ENCODE measurements around the gene GLRX. TPM values are rescaled to one million over a fixed set of nuclear protein-coding genes. Genes with fewer than 3 reads are reported as not detected.

GLRX gene
- total and polyA plus RNA-seq, 2 of the 4 experiments (the other 2 are of a cell fraction), result 142 to 193 TPM

DNA sequence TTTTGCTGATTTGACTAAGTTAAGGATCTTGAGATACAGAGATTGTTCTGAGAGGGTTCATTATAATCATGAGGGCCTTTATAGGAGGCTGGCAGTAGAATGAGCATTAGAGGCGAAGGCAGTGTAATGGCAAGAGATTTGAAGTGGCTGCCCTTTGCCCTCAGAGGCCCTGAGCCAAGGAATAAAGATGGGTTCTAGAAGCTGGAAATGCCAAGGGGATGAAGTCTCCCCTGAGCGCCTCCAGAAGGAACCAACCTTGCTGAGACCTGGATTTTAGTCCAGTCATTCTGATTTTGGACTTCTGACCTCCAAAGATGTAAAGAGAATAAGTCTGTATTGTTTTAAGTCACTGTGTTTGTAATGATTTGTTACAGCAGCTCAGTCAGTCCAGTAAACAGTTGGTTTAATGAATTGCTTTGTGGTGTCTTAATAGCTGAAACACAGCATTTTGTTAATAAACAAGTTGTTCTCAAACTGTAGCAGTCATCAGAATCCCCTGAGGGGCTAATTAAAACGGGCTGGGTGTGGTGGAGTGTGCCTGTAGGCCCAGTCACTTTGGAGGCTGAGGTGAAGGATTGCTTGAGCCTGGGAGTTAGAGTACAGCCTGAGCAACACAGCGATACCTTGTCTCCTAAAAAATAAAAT, 23.2 kb downstream of the GLRX start:
- Histone ChIP-seq H3K4me3 (ENCODE audit: insufficient read depth, low read depth, low read length) (no peak overlapping the region), H3K79me1 (ENCODE audit: low read depth in 1 of 2, low read length in 2 of 2) (peaks cover 4 to 12% of the 10 kb centered on the region in 2 experiments; a peak in 3 of 4 replicates), H2BK5ac (ENCODE audit: low read depth, low read length, poor library complexity, severe bottlenecking) (no peak overlapping the region), H3K9ac (ENCODE audit: low read depth, low read length) (no peak overlapping the region), H2AFZ (replicated peaks; ENCODE audit: low read length, poor library complexity) (no peak overlapping the region), H3K23ac (ENCODE audit: low read depth, low read length) (no peak overlapping the region), H3K36me3 (ENCODE audit: control insufficient read depth, insufficient read depth, low read length) (peaks cover 7% of the 10 kb centered on the region), H3K14ac (replicated peaks; ENCODE audit: low read depth, low read length) (no peak overlapping the region), H2BK120ac (ENCODE audit: low read depth, low read length) (no peak overlapping the region), H3K9me3 (ENCODE audit: control insufficient read depth, insufficient read depth, low read length) (no peaks in the 10 kb centered on the region), H3K27me3 (ENCODE audit: control insufficient read depth, insufficient read depth, low read length) (no peaks in the 10 kb centered on the region), H2AK9ac (replicated peaks; ENCODE audit: low read depth, low read length, poor library complexity) (no peak overlapping the region), H3K18ac (ENCODE audit: low read depth, low read length) (no peak overlapping the region), H3K56ac (ENCODE audit: extremely low read depth, insufficient read depth, low read length) (no peak overlapping the region), H3K9me1 (ENCODE audit: insufficient read depth, low read length) (peaks cover 8% of the 10 kb centered on the region), H2AK5ac (ENCODE audit: low read depth, low read length) (no peak overlapping the region), H4K91ac (ENCODE audit: insufficient read depth, low read depth, low read length) (no peak overlapping the region), H2BK15ac (ENCODE audit: low read depth, low read length) (no peak overlapping the region), H4K5ac (ENCODE audit: low read depth, low read length) (no peak overlapping the region; the same call in 1 of the 2 replicates), H2BK20ac (ENCODE audit: low read depth, low read length) (no peak overlapping the region), H4K20me1 (ENCODE audit: insufficient read depth, low read length) (no peaks in the 10 kb centered on the region), H3K4ac (ENCODE audit: low read depth, low read length) (no peak overlapping the region), H3K4me1 (ENCODE audit: control insufficient read depth, insufficient read depth, low read length) (peaks cover 5% of the 10 kb centered on the region), H3K27ac (ENCODE audit: insufficient read depth, low read length) (no peak overlapping the region; the same call in 1 of the 2 replicates), H3K4me2 (ENCODE audit: low read depth, low read length) (no peak overlapping the region), H4K8ac (ENCODE audit: low read depth in 2 of 2, low read length in 2 of 2) (no peak overlapping the region)
- BruUV-seq (replicated peaks), result no TSS peak
- in situ Hi-C loops (cut with MboI; ENCODE audit: low sequenced_read_pairs), result no loop called here
- ChIA-PET POLR2A (ENCODE audit: unreplicated experiment) (no interaction called here), CTCF (no interaction called here)
- dilution Hi-C loops (cut with HindIII; ENCODE audit: low sequenced_read_pairs, unreplicated experiment), result no loop called here
- no peak for DNase-seq
- WGBS, 2 experiments (ENCODE audit: extremely low coverage in 2 of 2, insufficient read length in 1 of 2), result 80% methylated on average over 1 of the region's 4 CpGs; no CpG with 5 or more reads in 1 of the 2 experiments
- intact Hi-C loops (cut with micrococcal nuclease), result no loop called here
- no peak for ATAC-seq (ENCODE audit: low read depth)
- TF ChIP-seq, protein P1, sequence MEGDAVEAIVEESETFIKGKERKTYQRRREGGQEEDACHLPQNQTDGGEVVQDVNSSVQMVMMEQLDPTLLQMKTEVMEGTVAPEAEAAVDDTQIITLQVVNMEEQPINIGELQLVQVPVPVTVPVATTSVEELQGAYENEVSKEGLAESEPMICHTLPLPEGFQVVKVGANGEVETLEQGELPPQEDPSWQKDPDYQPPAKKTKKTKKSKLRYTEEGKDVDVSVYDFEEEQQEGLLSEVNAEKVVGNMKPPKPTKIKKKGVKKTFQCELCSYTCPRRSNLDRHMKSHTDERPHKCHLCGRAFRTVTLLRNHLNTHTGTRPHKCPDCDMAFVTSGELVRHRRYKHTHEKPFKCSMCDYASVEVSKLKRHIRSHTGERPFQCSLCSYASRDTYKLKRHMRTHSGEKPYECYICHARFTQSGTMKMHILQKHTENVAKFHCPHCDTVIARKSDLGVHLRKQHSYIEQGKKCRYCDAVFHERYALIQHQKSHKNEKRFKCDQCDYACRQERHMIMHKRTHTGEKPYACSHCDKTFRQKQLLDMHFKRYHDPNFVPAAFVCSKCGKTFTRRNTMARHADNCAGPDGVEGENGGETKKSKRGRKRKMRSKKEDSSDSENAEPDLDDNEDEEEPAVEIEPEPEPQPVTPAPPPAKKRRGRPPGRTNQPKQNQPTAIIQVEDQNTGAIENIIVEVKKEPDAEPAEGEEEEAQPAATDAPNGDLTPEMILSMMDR (conservative IDR thresholded peaks at IDR 0.05; ENCODE audit: low read depth, low read length), result no peak
- TF ChIP-seq SMC3 (IDR thresholded peaks at IDR 0.05; ENCODE audit: low read depth, low read length) (no peak), RAD21 (IDR thresholded peaks at IDR 0.05; ENCODE audit: low read length) (no peak), BHLHE40 (IDR thresholded peaks at IDR 0.05; ENCODE audit: low read depth, low read length) (no peak), MXI1 (IDR thresholded peaks at IDR 0.05; ENCODE audit: borderline replicate concordance, low read depth, low read length) (no peak), FOS (IDR thresholded peaks at IDR 0.05; ENCODE audit: low read depth, low read length) (no peak), RCOR1 (IDR thresholded peaks at IDR 0.05; ENCODE audit: insufficient replicate concordance, low read length) (no peak), MAFK (IDR thresholded peaks at IDR 0.05; ENCODE audit: low read depth, low read length) (no peak), MAZ (IDR thresholded peaks at IDR 0.05; ENCODE audit: borderline replicate concordance, low read depth, low read length) (no peak), NFE2L2 (IDR thresholded peaks at IDR 0.05; ENCODE audit: low read depth, low read length) (no peak), RFX5 (IDR thresholded peaks at IDR 0.05; ENCODE audit: low read depth, low read length) (no peak), POLR2A (IDR thresholded peaks at IDR 0.05; ENCODE audit: low read depth, low read length) (no peak), CEBPB (IDR thresholded peaks at IDR 0.05; ENCODE audit: low read depth, low read length) (no peak), CHD1 (IDR thresholded peaks at IDR 0.05; ENCODE audit: low read depth, low read length) (no peak)
- TF ChIP-seq, protein P2, sequence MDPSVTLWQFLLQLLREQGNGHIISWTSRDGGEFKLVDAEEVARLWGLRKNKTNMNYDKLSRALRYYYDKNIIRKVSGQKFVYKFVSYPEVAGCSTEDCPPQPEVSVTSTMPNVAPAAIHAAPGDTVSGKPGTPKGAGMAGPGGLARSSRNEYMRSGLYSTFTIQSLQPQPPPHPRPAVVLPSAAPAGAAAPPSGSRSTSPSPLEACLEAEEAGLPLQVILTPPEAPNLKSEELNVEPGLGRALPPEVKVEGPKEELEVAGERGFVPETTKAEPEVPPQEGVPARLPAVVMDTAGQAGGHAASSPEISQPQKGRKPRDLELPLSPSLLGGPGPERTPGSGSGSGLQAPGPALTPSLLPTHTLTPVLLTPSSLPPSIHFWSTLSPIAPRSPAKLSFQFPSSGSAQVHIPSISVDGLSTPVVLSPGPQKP (IDR thresholded peaks at IDR 0.05; ENCODE audit: borderline replicate concordance, low read depth, low read length), result no peak
- TF ChIP-seq, protein P3, sequence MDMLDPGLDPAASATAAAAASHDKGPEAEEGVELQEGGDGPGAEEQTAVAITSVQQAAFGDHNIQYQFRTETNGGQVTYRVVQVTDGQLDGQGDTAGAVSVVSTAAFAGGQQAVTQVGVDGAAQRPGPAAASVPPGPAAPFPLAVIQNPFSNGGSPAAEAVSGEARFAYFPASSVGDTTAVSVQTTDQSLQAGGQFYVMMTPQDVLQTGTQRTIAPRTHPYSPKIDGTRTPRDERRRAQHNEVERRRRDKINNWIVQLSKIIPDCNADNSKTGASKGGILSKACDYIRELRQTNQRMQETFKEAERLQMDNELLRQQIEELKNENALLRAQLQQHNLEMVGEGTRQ (IDR thresholded peaks at IDR 0.05; ENCODE audit: low read depth, low read length), result no peak
